CD4-positive, CD25-positive, alpha-beta regulatory T cell (primary cell): ENCODE data around the gene POU2F3. TPM values are rescaled to one million over a fixed set of nuclear protein-coding genes. Genes with fewer than 3 reads are reported as not detected.

Experiments used
- ATAC-seq, 2 donors: fragments of 150-1000 bp; cut with Tn5 transposase; one replicate each; pipeline ENCODE4 v1.10.0; 2021; ENCODE audit warnings: low read depth in 2 of 2, moderate number of reproducible peaks in 2 of 2, moderate library complexity in 1 of 2
- DNase-seq, 3 donors: peaks; one replicate each; pipeline versions ENCODE4 v3.0.0 to v3.0.0-alpha.2; 2012 to 2022; ENCODE audit warnings: mixed read lengths in 1 of 3
- H3K27ac ChIP-seq: one replicate; pipeline ENCODE4 v1.7.0; 2013; ENCODE audit warnings: mild to moderate bottlenecking, low read length; ENCODE audit not compliant: insufficient read depth, poor library complexity, severe bottlenecking
- H3K27me3 ChIP-seq: one replicate; pipeline ENCODE4 v1.7.0; 2013; ENCODE audit warnings: low read length; ENCODE audit not compliant: control insufficient read depth, insufficient read depth
- H3K36me3 ChIP-seq: one replicate; pipeline ENCODE4 v1.7.0; 2013; ENCODE audit warnings: mild to moderate bottlenecking, low read length, moderate library complexity; ENCODE audit not compliant: control insufficient read depth, insufficient read depth
- H3K4me1 ChIP-seq: 2 replicates; pipeline ENCODE4 v1.7.0; 2013; ENCODE audit warnings: mild to moderate bottlenecking, low read length; ENCODE audit not compliant: insufficient read depth, control insufficient read depth, poor library complexity, severe bottlenecking
- H3K4me3 ChIP-seq: one replicate; pipeline ENCODE4 v1.7.0; 2013; ENCODE audit warnings: low read depth, mild to moderate bottlenecking, low read length, moderate library complexity
- H3K9me3 ChIP-seq, 2 experiments: 1 replicate in 1 of 2; 2 replicates in 1 of 2; pipeline ENCODE4 v1.7.0; 2013; ENCODE audit warnings: low read length in 2 of 2, mild to moderate bottlenecking in 1 of 2, moderate library complexity in 1 of 2; ENCODE audit not compliant: control insufficient read depth in 2 of 2
- H3K27ac Mint-ChIP-seq, 3 donors: one replicate each; pipeline ENCODE4 v1.8.0; 2020 to 2022; ENCODE audit warnings: mild to moderate bottlenecking in 3 of 3, mixed read lengths in 3 of 3, moderate library complexity in 2 of 3
- H3K27me3 Mint-ChIP-seq: one replicate; pipeline ENCODE4 v1.8.0; 2022; ENCODE audit warnings: mild to moderate bottlenecking, mixed read lengths
- H3K36me3 Mint-ChIP-seq: one replicate; pipeline ENCODE4 v1.8.0; 2020; ENCODE audit warnings: mixed read lengths
- H3K4me1 Mint-ChIP-seq, 4 donors: one replicate each; pipeline ENCODE4 v1.8.0; 2020 to 2022; ENCODE audit warnings: mixed read lengths in 4 of 4, mild to moderate bottlenecking in 1 of 4
- H3K4me3 Mint-ChIP-seq, 4 donors: one replicate each; pipeline ENCODE4 v1.8.0; 2020 to 2022; ENCODE audit warnings: mild to moderate bottlenecking in 4 of 4, mixed read lengths in 4 of 4, moderate library complexity in 3 of 4
- H3K9me3 Mint-ChIP-seq, 7 donors: one replicate each; pipeline ENCODE4 v1.8.0; 2020 to 2022; ENCODE audit warnings: mixed read lengths in 7 of 7, mild to moderate bottlenecking in 3 of 7, moderate library complexity in 2 of 7
- polyA plus RNA-seq, 4 donors: library from polyadenylated mRNA; unstranded; fragments of 300-500 nt; fragmentation: Illumina TruSeq; gene quantifications; one replicate each; pipeline ENCODE4 v1.2.3, GENCODE V29; 2021
- total RNA-seq: library from RNA; stranded (reverse); gene quantifications from one replicate; pipeline ENCODE4 v1.2.3, GENCODE V29; 2022

The POU2F3 gene
- total and polyA plus RNA-seq, 5 donors from 2014 or later = not detected

- Histone ChIP-seq H3K27ac (no peak overlapping the region), H3K27me3 (peaks cover 5% of the 10 kb centered on the region), H3K9me3 (no peaks in the 10 kb centered on the region), H3K4me3 (no peak overlapping the region), H3K36me3 (no peaks in the 10 kb centered on the region), H3K4me1 (no peaks in the 10 kb centered on the region)
- no peaks in the 10 kb centered on the region for H3K36me3 Mint-ChIP-seq
- H3K27me3 Mint-ChIP-seq = peaks cover 9% of the 10 kb centered on the region
- ATAC-seq = no peak
- no peaks in the 10 kb centered on the region for H3K4me1 Mint-ChIP-seq
- H3K4me3 Mint-ChIP-seq = no peak overlapping the region
- DNase-seq = no peak
- H3K9me3 Mint-ChIP-seq = peaks cover 0 to 1% (median 0%) of the 10 kb centered on the region in 7 donors
- no peak overlapping the region for H3K27ac Mint-ChIP-seq
These were observed 70.9 kb downstream of the POU2F3 start for GRCh38 chr11:120310870-120311269.

GRCh38 chr11:120314861-120315260 is 74.9 kb downstream of the POU2F3 start:
- DNase-seq = no peak
- H3K36me3 Mint-ChIP-seq = no peaks in the 10 kb centered on the region
- Histone ChIP-seq H3K36me3 (no peaks in the 10 kb centered on the region), H3K9me3 (no peaks in the 10 kb centered on the region), H3K4me1 (no peaks in the 10 kb centered on the region), H3K27ac (no peak overlapping the region), H3K4me3 (no peak overlapping the region), H3K27me3 (peaks cover 3% of the 10 kb centered on the region)
- H3K27ac Mint-ChIP-seq = no peak overlapping the region
- no peak overlapping the region for H3K4me3 Mint-ChIP-seq
- ATAC-seq = no peak
- no peaks in the 10 kb centered on the region for H3K4me1 Mint-ChIP-seq
- peaks cover 15% of the 10 kb centered on the region for H3K27me3 Mint-ChIP-seq
- peaks cover 0 to 1% (median 0%) of the 10 kb centered on the region in 7 donors for H3K9me3 Mint-ChIP-seq

GRCh38 chr11:120316880-120317688 is 77.1 kb downstream of the POU2F3 start:
- Mint-ChIP-seq H3K9me3 (peaks cover 0 to 1% (median 0%) of the 10 kb centered on the region in 7 donors), H3K27ac (no peak overlapping the region), H3K27me3 (peaks cover 22% of the 10 kb centered on the region), H3K4me3 (no peak overlapping the region), H3K36me3 (no peaks in the 10 kb centered on the region), H3K4me1 (no peaks in the 10 kb centered on the region)
- ATAC-seq (no peak), DNase-seq (no peak)
- Histone ChIP-seq H3K27ac (no peak overlapping the region), H3K36me3 (no peaks in the 10 kb centered on the region), H3K4me1 (no peaks in the 10 kb centered on the region), H3K27me3 (no peaks in the 10 kb centered on the region), H3K4me3 (no peak overlapping the region), H3K9me3 (no peaks in the 10 kb centered on the region)

GRCh38 chr11:120317689-120318480 is 77.9 kb downstream of the POU2F3 start:
- peaks cover 30% of the 10 kb centered on the region for H3K27me3 Mint-ChIP-seq
- no peaks in the 10 kb centered on the region for H3K4me1 Mint-ChIP-seq
- ATAC-seq = no peak
- no peak for DNase-seq
- peaks cover 0 to 1% (median 0%) of the 10 kb centered on the region in 7 donors for H3K9me3 Mint-ChIP-seq
- H3K27me3 ChIP-seq = no peaks in the 10 kb centered on the region
- H3K9me3 ChIP-seq = no peaks in the 10 kb centered on the region
- H3K27ac ChIP-seq = no peak overlapping the region
- no peaks in the 10 kb centered on the region for H3K36me3 Mint-ChIP-seq
- no peaks in the 10 kb centered on the region for H3K4me1 ChIP-seq
- no peak overlapping the region for H3K27ac Mint-ChIP-seq
- H3K4me3 Mint-ChIP-seq = no peak overlapping the region
- H3K4me3 ChIP-seq = no peak overlapping the region
- H3K36me3 ChIP-seq = no peaks in the 10 kb centered on the region

GRCh38 chr11:120318906-120319305 is 79.0 kb downstream of the POU2F3 start:
- Histone ChIP-seq H3K4me3 (no peak overlapping the region), H3K27ac (no peak overlapping the region), H3K36me3 (no peaks in the 10 kb centered on the region), H3K9me3 (no peaks in the 10 kb centered on the region), H3K4me1 (no peaks in the 10 kb centered on the region), H3K27me3 (peaks cover 7% of the 10 kb centered on the region)
- Mint-ChIP-seq H3K27me3 (peaks cover 35% of the 10 kb centered on the region), H3K4me1 (no peaks in the 10 kb centered on the region), H3K9me3 (peaks cover 0 to 1% (median 0%) of the 10 kb centered on the region in 7 donors), H3K4me3 (no peak overlapping the region), H3K27ac (no peak overlapping the region), H3K36me3 (no peaks in the 10 kb centered on the region)
- DNase-seq (no peak), ATAC-seq (no peak)

- H3K27me3 ChIP-seq = peaks cover 17% of the 10 kb centered on the region
- no peaks in the 10 kb centered on the region for H3K36me3 ChIP-seq
- peak in 1 of 2 donors; percentile 48 for ATAC-seq
- H3K27ac ChIP-seq = no peak within 1 kb of the TSS
- peak within 1 kb of the TSS; percentile 81 to 89 (median 84) for H3K4me3 Mint-ChIP-seq
- peak in 2 of 3 donors; percentile 21 to 25 for DNase-seq
- H3K9me3 Mint-ChIP-seq = no peaks in the 10 kb centered on the region
- no peaks in the 10 kb centered on the region for H3K9me3 ChIP-seq
- H3K36me3 Mint-ChIP-seq = no peaks in the 10 kb centered on the region
- H3K4me1 ChIP-seq = peaks cover 26% of the 10 kb centered on the region
- peaks cover 61% of the 10 kb centered on the region for H3K27me3 Mint-ChIP-seq
- peaks cover 13 to 24% (median 17%) of the 10 kb centered on the region in 4 donors for H3K4me1 Mint-ChIP-seq
- no peak within 1 kb of the TSS for H3K27ac Mint-ChIP-seq
- peak within 1 kb of the TSS; percentile 8 for H3K4me3 ChIP-seq
These were observed 85.2 kb downstream of the POU2F3 start, which contains the start of gene TLCD5 for GRCh38 chr11:120324932-120325810. Gene TLCD5, plus strand, starts transcription at chr11:120325299. Its CDS starts 2,143 bp downstream, at chr11:120327442.

- no peak overlapping the region for H3K27ac ChIP-seq
- H3K27me3 Mint-ChIP-seq = peaks cover 56% of the 10 kb centered on the region
These were observed 86.3 kb downstream of the POU2F3 start for GRCh38 chr11:120326228-120326627.

More at GRCh38 chr11:120326228-120326627, 86.3 kb downstream of the POU2F3 start:
- H3K4me3 ChIP-seq = peak overlapping the region; percentile 8
- Mint-ChIP-seq H3K9me3 (no peaks in the 10 kb centered on the region), H3K4me1 (peaks cover 13 to 24% (median 17%) of the 10 kb centered on the region in 4 donors), H3K36me3 (no peaks in the 10 kb centered on the region), H3K27ac (no peak overlapping the region), H3K4me3 (peak overlapping the region; percentile 61 to 81 (median 77))
- ATAC-seq = no peak
- no peaks in the 10 kb centered on the region for H3K9me3 ChIP-seq
- peaks cover 17% of the 10 kb centered on the region for H3K27me3 ChIP-seq
- H3K36me3 ChIP-seq = no peaks in the 10 kb centered on the region
- DNase-seq = no peak
- H3K4me1 ChIP-seq = peaks cover 26% of the 10 kb centered on the region
